Mesothelial cell of epicardium (in vitro differentiated cells): ENCODE results near the gene NOM1. TPM values are rescaled to one million over a fixed set of nuclear protein-coding genes. Genes with fewer than 3 reads are reported as not detected.
"Not testable (repeated sequence)": the region's sequence is repeated elsewhere in the genome, so short reads cannot be mapped to it uniquely, and the experiment has no call there.

ENCODE experiments used
- DNase-seq, 2 experiments: peaks; one replicate each; pipeline ENCODE4 v3.0.0; 2021; ENCODE audit warnings: low spot score in 2 of 2; ENCODE audit not compliant: unreplicated experiment in 2 of 2
- H3K27ac Mint-ChIP-seq: 2 replicates; pipeline ENCODE4 v1.8.0; 2021; ENCODE audit warnings: mixed read lengths
- H3K27me3 Mint-ChIP-seq: 2 replicates; pipeline ENCODE4 v1.8.0; 2021; ENCODE audit warnings: low read depth, mixed read lengths
- H3K36me3 Mint-ChIP-seq: 2 replicates; pipeline ENCODE4 v1.8.0; 2021; ENCODE audit warnings: mixed read lengths
- H3K4me1 Mint-ChIP-seq: 2 replicates; pipeline ENCODE4 v1.8.0; 2021; ENCODE audit warnings: mixed read lengths
- H3K4me3 Mint-ChIP-seq: 2 replicates; pipeline ENCODE4 v1.8.0; 2021; ENCODE audit warnings: mild to moderate bottlenecking, moderate library complexity, mixed read lengths
- H3K9me3 Mint-ChIP-seq: 2 replicates; pipeline ENCODE4 v1.8.0; 2021; ENCODE audit warnings: mixed read lengths
- total RNA-seq: library from RNA; stranded (reverse); gene quantifications from 3 replicates; pipeline ENCODE4 v1.2.1, GENCODE V29; 2021
- TF ChIP-seq, protein P1 (sequence below): fragments of 200-600 bp; sonication (generic); IDR thresholded peaks from one replicate; pipeline ENCODE4 v1.5.0; 2021; ENCODE audit warnings: antibody characterized with exemption; ENCODE audit not compliant: unreplicated experiment

NOM1 gene
- total RNA-seq, 1 donor from 2014 or later, result 29.1 TPM

- H3K36me3 Mint-ChIP-seq, result no peaks in the 10 kb centered on the region
- H3K4me1 Mint-ChIP-seq, result peaks cover 16% of the 10 kb centered on the region
- no peaks in the 10 kb centered on the region for H3K9me3 Mint-ChIP-seq
- H3K27me3 Mint-ChIP-seq, result peaks cover 30% of the 10 kb centered on the region
- no peak overlapping the region for H3K4me3 Mint-ChIP-seq
- H3K27ac Mint-ChIP-seq, result no peak overlapping the region
- DNase-seq, result no peak
- TF ChIP-seq, protein P1, sequence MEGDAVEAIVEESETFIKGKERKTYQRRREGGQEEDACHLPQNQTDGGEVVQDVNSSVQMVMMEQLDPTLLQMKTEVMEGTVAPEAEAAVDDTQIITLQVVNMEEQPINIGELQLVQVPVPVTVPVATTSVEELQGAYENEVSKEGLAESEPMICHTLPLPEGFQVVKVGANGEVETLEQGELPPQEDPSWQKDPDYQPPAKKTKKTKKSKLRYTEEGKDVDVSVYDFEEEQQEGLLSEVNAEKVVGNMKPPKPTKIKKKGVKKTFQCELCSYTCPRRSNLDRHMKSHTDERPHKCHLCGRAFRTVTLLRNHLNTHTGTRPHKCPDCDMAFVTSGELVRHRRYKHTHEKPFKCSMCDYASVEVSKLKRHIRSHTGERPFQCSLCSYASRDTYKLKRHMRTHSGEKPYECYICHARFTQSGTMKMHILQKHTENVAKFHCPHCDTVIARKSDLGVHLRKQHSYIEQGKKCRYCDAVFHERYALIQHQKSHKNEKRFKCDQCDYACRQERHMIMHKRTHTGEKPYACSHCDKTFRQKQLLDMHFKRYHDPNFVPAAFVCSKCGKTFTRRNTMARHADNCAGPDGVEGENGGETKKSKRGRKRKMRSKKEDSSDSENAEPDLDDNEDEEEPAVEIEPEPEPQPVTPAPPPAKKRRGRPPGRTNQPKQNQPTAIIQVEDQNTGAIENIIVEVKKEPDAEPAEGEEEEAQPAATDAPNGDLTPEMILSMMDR, result no peak
These were observed 21.7 kb upstream of the NOM1 start for GRCh38 chr7:156927571-156928405.

- Mint-ChIP-seq H3K36me3 (no peaks in the 10 kb centered on the region), H3K27me3 (peaks cover 30% of the 10 kb centered on the region), H3K9me3 (no peaks in the 10 kb centered on the region), H3K27ac (no peak overlapping the region), H3K4me1 (peaks cover 16% of the 10 kb centered on the region), H3K4me3 (no peak overlapping the region)
- no peak for DNase-seq
- TF ChIP-seq, protein P1, result no peak
These were observed 21.1 kb upstream of the NOM1 start for GRCh38 chr7:156928406-156928747.

DNA sequence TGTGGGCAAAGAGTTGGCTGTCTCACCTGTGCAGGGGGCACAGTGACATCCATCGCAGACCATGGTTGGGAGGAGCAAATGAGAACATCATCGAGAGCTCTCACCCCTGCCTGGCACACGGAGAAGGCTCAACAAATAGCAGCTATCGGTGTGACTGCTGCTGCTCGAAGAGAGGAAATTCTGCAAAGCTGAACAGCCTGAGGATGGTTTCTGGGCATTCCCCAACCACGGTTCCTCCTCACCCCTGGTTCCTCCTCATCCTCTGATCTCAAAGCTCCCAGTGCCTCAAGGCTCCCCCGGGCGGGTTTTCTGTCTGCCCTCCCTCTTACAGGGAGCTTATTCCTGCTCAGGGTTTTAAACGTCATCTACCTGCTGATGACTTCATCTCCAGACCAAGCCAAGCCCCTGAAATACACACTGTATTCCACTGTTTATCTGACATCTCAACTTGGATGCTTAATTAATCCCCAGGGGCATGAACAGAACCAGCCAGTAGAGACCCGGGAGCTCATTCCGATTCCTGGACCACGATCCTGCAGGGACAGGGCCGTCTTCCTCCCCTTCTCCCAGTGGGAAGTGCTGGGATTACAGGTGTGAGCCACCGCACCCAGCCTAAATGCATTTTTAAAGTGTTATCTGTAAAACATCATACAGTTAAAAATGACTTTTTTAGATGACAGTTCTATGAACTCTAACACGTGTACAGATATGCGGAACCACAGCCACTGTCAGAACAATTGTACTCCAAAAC, 19.5 kb upstream of the NOM1 start:
- DNase-seq, result no peak

DNA sequence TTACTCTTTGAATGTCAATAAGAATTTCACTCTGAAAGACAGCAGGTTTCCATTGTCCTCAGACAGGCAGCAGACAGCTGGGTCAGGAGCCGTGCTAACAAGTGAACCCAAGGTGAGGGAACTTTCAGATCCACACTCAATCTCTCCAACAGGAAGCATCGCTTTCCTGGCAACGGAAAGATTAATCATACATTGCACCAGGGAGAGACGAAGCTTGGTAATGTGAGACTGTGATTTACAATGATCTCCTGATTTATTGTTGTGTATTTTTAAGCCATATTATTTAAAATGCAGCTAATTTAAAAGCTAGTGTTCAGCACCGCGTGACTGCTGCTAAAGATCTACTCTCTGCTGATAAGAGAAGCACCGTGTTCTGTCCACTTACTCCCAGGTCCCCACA, 17.5 kb upstream of the NOM1 start:
- TF ChIP-seq, protein P1, result no peak
- H3K4me1 Mint-ChIP-seq, result peaks cover 16% of the 10 kb centered on the region
- DNase-seq, result no peak
- no peaks in the 10 kb centered on the region for H3K36me3 Mint-ChIP-seq
- H3K9me3 Mint-ChIP-seq, result no peaks in the 10 kb centered on the region
- no peak overlapping the region for H3K4me3 Mint-ChIP-seq
- no peak overlapping the region for H3K27ac Mint-ChIP-seq
- H3K27me3 Mint-ChIP-seq, result peaks cover 28% of the 10 kb centered on the region

More for the DNA sequence above, 19.5 kb upstream of the NOM1 start:
- TF ChIP-seq, protein P1, result no peak
- no peaks in the 10 kb centered on the region for H3K9me3 Mint-ChIP-seq
- peaks cover 16% of the 10 kb centered on the region for H3K4me1 Mint-ChIP-seq
- H3K36me3 Mint-ChIP-seq, result no peaks in the 10 kb centered on the region
- H3K27me3 Mint-ChIP-seq, result peaks cover 26% of the 10 kb centered on the region
- H3K4me3 Mint-ChIP-seq, result no peak overlapping the region
- no peak overlapping the region for H3K27ac Mint-ChIP-seq

- TF ChIP-seq, protein P1, result no peak
- Mint-ChIP-seq H3K27me3 (peaks cover 10% of the 10 kb centered on the region), H3K27ac (no peak overlapping the region), H3K4me3 (no peak overlapping the region), H3K36me3 (no peaks in the 10 kb centered on the region), H3K9me3 (no peaks in the 10 kb centered on the region), H3K4me1 (peaks cover 7% of the 10 kb centered on the region)
- no peak for DNase-seq
These were observed 14.3 kb upstream of the NOM1 start for GRCh38 chr7:156935250-156935649.

GRCh38 chr7:156936766-156937165, 12.7 kb upstream of the NOM1 start:
- H3K4me1 Mint-ChIP-seq, H3K27me3 Mint-ChIP-seq, H3K36me3 Mint-ChIP-seq, H3K27ac Mint-ChIP-seq, DNase-seq, H3K9me3 Mint-ChIP-seq, H3K4me3 Mint-ChIP-seq: not testable (repeated sequence)
